Measurements from ENCODE around the gene PDE3A. TPM values are rescaled to one million over a fixed set of nuclear protein-coding genes. Genes with fewer than 3 reads are reported as not detected.

PDE3A gene
- total RNA-seq, 4 donors from 2014 or later, result 4.4 to 5.3 (median 4.9) TPM

DNA sequence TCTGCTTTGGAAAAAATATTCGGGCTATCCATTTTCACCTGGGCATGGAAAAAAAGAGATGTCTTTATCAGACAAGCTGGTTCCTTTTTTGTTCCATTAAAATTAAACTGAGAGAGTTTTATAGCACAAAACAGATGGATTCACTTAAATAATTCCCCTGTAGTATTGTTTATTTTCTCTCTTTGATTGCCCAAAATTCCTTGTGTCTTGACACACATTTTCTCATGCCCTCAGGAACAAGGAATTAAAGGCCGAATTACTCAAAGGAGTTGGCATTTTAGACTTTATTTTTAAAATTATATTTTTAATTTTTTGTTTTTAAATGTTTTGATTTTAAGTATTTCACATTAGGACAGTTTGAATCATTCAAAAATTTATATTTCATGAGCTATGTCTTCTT, 257.2 kb downstream of the PDE3A start:
- no peak overlapping the region for H3K4me3 ChIP-seq
- TF ChIP-seq, protein P1, sequence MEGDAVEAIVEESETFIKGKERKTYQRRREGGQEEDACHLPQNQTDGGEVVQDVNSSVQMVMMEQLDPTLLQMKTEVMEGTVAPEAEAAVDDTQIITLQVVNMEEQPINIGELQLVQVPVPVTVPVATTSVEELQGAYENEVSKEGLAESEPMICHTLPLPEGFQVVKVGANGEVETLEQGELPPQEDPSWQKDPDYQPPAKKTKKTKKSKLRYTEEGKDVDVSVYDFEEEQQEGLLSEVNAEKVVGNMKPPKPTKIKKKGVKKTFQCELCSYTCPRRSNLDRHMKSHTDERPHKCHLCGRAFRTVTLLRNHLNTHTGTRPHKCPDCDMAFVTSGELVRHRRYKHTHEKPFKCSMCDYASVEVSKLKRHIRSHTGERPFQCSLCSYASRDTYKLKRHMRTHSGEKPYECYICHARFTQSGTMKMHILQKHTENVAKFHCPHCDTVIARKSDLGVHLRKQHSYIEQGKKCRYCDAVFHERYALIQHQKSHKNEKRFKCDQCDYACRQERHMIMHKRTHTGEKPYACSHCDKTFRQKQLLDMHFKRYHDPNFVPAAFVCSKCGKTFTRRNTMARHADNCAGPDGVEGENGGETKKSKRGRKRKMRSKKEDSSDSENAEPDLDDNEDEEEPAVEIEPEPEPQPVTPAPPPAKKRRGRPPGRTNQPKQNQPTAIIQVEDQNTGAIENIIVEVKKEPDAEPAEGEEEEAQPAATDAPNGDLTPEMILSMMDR (IDR thresholded peaks at IDR 0.05 in 4 of 5, conservative IDR thresholded peaks at IDR 0.05 in 1 of 5), result no peak
- no peak for TF ChIP-seq POLR2A (IDR thresholded peaks at IDR 0.05)
- H3K36me3 ChIP-seq, result no peaks in the 10 kb centered on the region
- H3K27me3 ChIP-seq, result no peaks in the 10 kb centered on the region
- no peak overlapping the region for H3K27ac ChIP-seq
- in situ Hi-C loops (cut with MboI; ENCODE audit: low sequenced_read_pairs in 4 of 4), result no loop called here
- H3K4me1 ChIP-seq, result no peaks in the 10 kb centered on the region
- intact Hi-C loops (cut with DNase I; ENCODE audit: low total_unique reads), result no loop called here
- ATAC-seq (no peak), DNase-seq (no peak)
- H3K9me3 ChIP-seq, result no peaks in the 10 kb centered on the region

DNA sequence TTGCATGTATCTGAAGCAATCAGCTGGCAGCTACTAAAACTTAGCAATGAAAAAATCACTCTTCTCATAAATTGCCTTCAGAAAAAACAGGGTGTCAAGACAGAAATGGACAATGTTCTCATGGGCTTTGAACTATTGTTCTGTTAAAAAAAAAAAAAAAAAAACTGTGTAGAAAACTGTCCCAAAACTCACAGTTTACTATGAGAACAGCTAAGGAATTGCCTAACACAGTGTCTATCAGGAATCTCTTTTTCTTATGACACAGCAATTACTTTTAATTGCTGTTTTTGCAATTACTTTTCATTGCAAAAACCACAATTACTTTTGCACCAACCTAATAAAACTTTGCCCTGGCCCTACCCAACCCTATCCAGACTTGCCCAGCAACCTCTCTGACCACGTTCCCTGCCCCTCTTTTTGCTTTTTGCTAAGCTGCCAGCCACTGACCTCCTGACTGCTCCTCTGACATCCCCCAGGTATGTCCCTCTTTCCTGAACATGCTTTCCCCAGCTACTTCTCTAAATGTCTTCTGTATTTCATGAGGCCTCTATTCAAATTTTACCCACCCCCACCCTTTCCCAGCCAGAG, 258.8 kb downstream of the PDE3A start:
- H3K27ac ChIP-seq, result no peak overlapping the region
- in situ Hi-C loops (cut with MboI; ENCODE audit: low sequenced_read_pairs in 4 of 4), result no loop called here
- no peaks in the 10 kb centered on the region for H3K36me3 ChIP-seq

DNA sequence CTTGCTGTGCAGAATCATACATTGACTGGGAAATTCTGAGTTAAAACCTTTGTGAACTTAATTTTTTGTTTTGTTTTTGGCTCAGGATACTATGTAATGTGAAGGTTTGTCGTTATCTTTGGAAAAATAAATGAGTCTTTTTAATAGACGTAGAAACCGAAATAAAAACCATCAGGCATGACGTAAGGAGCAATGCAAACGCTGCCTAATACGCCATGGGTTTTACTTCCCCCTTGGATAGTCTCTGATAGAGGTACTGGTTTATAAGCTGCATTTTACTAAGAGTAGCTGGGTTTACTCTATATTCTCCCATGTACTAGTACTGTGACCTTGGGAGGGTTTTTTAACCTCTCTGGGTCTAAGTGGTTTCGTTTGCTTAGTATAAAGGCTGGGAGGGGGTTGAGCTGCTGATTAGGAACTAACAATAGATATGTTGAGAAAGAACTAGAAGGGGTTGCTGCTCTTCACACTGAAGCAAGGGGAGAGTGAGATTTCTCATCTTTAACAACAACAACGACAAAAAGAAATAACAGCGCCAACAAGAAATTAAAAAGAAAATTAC, 260.0 kb downstream of the PDE3A start:
- Histone ChIP-seq H3K4me1 (no peaks in the 10 kb centered on the region), H3K27me3 (no peaks in the 10 kb centered on the region), H3K36me3 (no peaks in the 10 kb centered on the region), H3K9me3 (no peaks in the 10 kb centered on the region), H3K4me3 (no peak overlapping the region), H3K27ac (no peak overlapping the region)
- ATAC-seq, result no peak
- TF ChIP-seq, protein P1 (IDR thresholded peaks at IDR 0.05 in 4 of 5, conservative IDR thresholded peaks at IDR 0.05 in 1 of 5), result no peak
- no peak for TF ChIP-seq POLR2A (IDR thresholded peaks at IDR 0.05)
- in situ Hi-C loops (cut with MboI; ENCODE audit: low sequenced_read_pairs in 4 of 4) (no loop called here), intact Hi-C loops (cut with DNase I; ENCODE audit: low total_unique reads) (no loop called here)
- no peak for DNase-seq

More for the DNA sequence above, 258.8 kb downstream of the PDE3A start:
- ATAC-seq (no peak), DNase-seq (no peak)
- Histone ChIP-seq H3K9me3 (no peaks in the 10 kb centered on the region), H3K4me3 (no peak overlapping the region), H3K27me3 (no peaks in the 10 kb centered on the region), H3K4me1 (no peaks in the 10 kb centered on the region)
- TF ChIP-seq, protein P1 (IDR thresholded peaks at IDR 0.05 in 4 of 5, conservative IDR thresholded peaks at IDR 0.05 in 1 of 5), result no peak
- no peak for TF ChIP-seq POLR2A (IDR thresholded peaks at IDR 0.05)
- intact Hi-C loops (cut with DNase I; ENCODE audit: low total_unique reads), result no loop called here

- TF ChIP-seq, protein P1 (IDR thresholded peaks at IDR 0.05 in 4 of 5, conservative IDR thresholded peaks at IDR 0.05 in 1 of 5), result no peak
- TF ChIP-seq POLR2A (IDR thresholded peaks at IDR 0.05), result no peak
- Histone ChIP-seq H3K4me3 (no peak overlapping the region), H3K36me3 (no peaks in the 10 kb centered on the region), H3K4me1 (no peaks in the 10 kb centered on the region), H3K27ac (no peak overlapping the region), H3K27me3 (no peaks in the 10 kb centered on the region), H3K9me3 (no peaks in the 10 kb centered on the region)
- intact Hi-C loops (cut with DNase I; ENCODE audit: low total_unique reads), result no loop called here
- DNase-seq (no peak), ATAC-seq (no peak)
- in situ Hi-C loops (cut with MboI; ENCODE audit: low sequenced_read_pairs in 4 of 4), result no loop called here
These were observed 260.7 kb downstream of the PDE3A start for GRCh38 chr12:20628999-20629398.

All from gastrocnemius medialis (tissue), 4 donors.